Lung (tissue), 12 donors: ENCODE measurements around the gene COLQ. TPM values are rescaled to one million over a fixed set of nuclear protein-coding genes. Genes with fewer than 3 reads are reported as not detected.
"Not testable (repeated sequence)": the region's sequence is repeated elsewhere in the genome, so short reads cannot be mapped to it uniquely, and the experiment has no call there.

ENCODE experiments used
- ATAC-seq: fragments of 200-7000 bp; cut with Tn5 transposase; one replicate; pipeline ENCODE4 v1.9.1; 2020; ENCODE audit warnings: moderate number of reproducible peaks; ENCODE audit not compliant: insufficient read depth, low FRiP score
- DNase-seq, 3 donors: peaks; one replicate each; pipeline ENCODE4 v3.0.0-alpha.2; 2013 to 2017
- H3K27ac ChIP-seq, 2 donors: one replicate each; pipeline ENCODE4 v1.5.1; 2013; ENCODE audit warnings: mild to moderate bottlenecking in 2 of 2, moderate library complexity in 2 of 2, control low read depth in 1 of 2, inconsistent platforms in 1 of 2, low read depth in 1 of 2, low read length in 1 of 2
- H3K27me3 ChIP-seq, 3 donors: one replicate each; pipeline ENCODE4 v1.5.1; 2013; ENCODE audit warnings: low read length in 2 of 3; ENCODE audit not compliant: control insufficient read depth in 3 of 3, insufficient read depth in 3 of 3
- H3K36me3 ChIP-seq, 4 donors: one replicate each; pipeline ENCODE4 v1.5.1; 2013; ENCODE audit warnings: low read length in 4 of 4, mild to moderate bottlenecking in 1 of 4, moderate library complexity in 1 of 4; ENCODE audit not compliant: control insufficient read depth in 4 of 4, insufficient read depth in 4 of 4
- H3K4me1 ChIP-seq, 5 donors: one replicate each; pipeline ENCODE4 v1.5.1; 2013; ENCODE audit warnings: low read length in 5 of 5, mild to moderate bottlenecking in 2 of 5, moderate library complexity in 1 of 5; ENCODE audit not compliant: control insufficient read depth in 5 of 5, insufficient read depth in 5 of 5
- H3K4me3 ChIP-seq: one replicate; pipeline ENCODE4 v1.5.1; 2013; ENCODE audit warnings: mild to moderate bottlenecking, control low read depth, moderate library complexity
- H3K9ac ChIP-seq, 2 donors: one replicate each; pipeline ENCODE4 v1.5.1; 2013; ENCODE audit warnings: low read length in 2 of 2, control low read depth in 1 of 2; ENCODE audit not compliant: insufficient read depth in 1 of 2
- H3K9me3 ChIP-seq, 4 donors: one replicate each; pipeline ENCODE4 v1.5.1; 2013; ENCODE audit warnings: low read length in 3 of 4, mild to moderate bottlenecking in 1 of 4, moderate library complexity in 1 of 4; ENCODE audit not compliant: control insufficient read depth in 4 of 4, insufficient read depth in 3 of 4
- CTCF ChIP-seq: IDR thresholded peaks from 2 replicates; pipeline ENCODE4 v1.5.1; 2012; ENCODE audit warnings: mild to moderate bottlenecking; ENCODE audit errors: control extremely low read depth, extremely low read depth
- WGBS, 2 donors: extraction: QIAGEN DNeasy Blood & Tissue Kit; methylation state at CpG; one replicate each; pipeline ENCODE4 v1.1.7; 2013; 5-methylcytosine and 5-hydroxymethylcytosine counted together
- polyA plus RNA-seq, 2 donors: library from polyadenylated mRNA; stranded (reverse); fragments of 200-250 nt; gene quantifications; one replicate each; pipeline ENCODE4 v1.2.1, GENCODE V29; 2013
- total RNA-seq, 2 donors: library from RNA; depleted of rRNA in 1 of 2; stranded (reverse); fragments of >200 nt in 1 of 2; gene quantifications; one replicate each; pipeline ENCODE4 v1.2.1, GENCODE V29; 2014 to 2021
- donor health status: control.
- donor health status: control.
- donor health status: Bipolar disorder and iron deficiency.
- donor health status: healthy.
- donor health status: DM: yes; HTN: yes; CAD: no.

Gene COLQ
- total and polyA plus RNA-seq, 4 donors = 0.90 to 5.1 (median 1.9) TPM

- H3K36me3 ChIP-seq = peaks cover 0 to 2% (median 0%) of the 10 kb centered on the region in 4 donors
- 66 to 78% methylated on average over 5 of the region's 5 CpGs for WGBS, 2 donors
- H3K4me3 ChIP-seq = no peak overlapping the region
- no peak overlapping the region for H3K27ac ChIP-seq
- no peak overlapping the region for H3K9ac ChIP-seq
- peaks cover 0 to 3% (median 0%) of the 10 kb centered on the region in 4 donors for H3K9me3 ChIP-seq
- H3K4me1 ChIP-seq = peaks cover 0 to 4% (median under 1%) of the 10 kb centered on the region in 5 donors
- no peaks in the 10 kb centered on the region for H3K27me3 ChIP-seq
- ATAC-seq = no peak
- DNase-seq = no peak
- TF ChIP-seq CTCF = no peak
These were observed 59.1 kb downstream of the COLQ start for GRCh38 chr3:15462451-15462850.

- no peak for DNase-seq
- ATAC-seq = no peak
These were observed 60.5 kb downstream of the COLQ start for GRCh38 chr3:15460891-15461531.

GRCh38 chr3:15458212-15458780, 63.2 kb downstream of the COLQ start:
- Histone ChIP-seq H3K27me3 (no peaks in the 10 kb centered on the region), H3K4me1 (no peaks in the 10 kb centered on the region), H3K4me3 (no peak overlapping the region), H3K9ac (no peak overlapping the region), H3K36me3 (peaks cover 0 to 9% (median under 1%) of the 10 kb centered on the region in 4 donors), H3K27ac (no peak overlapping the region), H3K9me3 (peaks cover 0 to 3% (median 0%) of the 10 kb centered on the region in 4 donors)
- no peak for DNase-seq
- WGBS, 2 donors = 69 to 82% methylated on average over 7 of the region's 7 CpGs
- no peak for ATAC-seq
- TF ChIP-seq CTCF = no peak

More at GRCh38 chr3:15460891-15461531, 60.5 kb downstream of the COLQ start:
- H3K9me3 ChIP-seq = peaks cover 0 to 3% (median 0%) of the 10 kb centered on the region in 4 donors
- WGBS, 2 donors = 23 to 41% methylated on average over 4 of the region's 4 CpGs
- no peak overlapping the region for H3K4me3 ChIP-seq
- no peak overlapping the region for H3K9ac ChIP-seq
- H3K4me1 ChIP-seq = no peaks in the 10 kb centered on the region
- no peaks in the 10 kb centered on the region for H3K27me3 ChIP-seq
- TF ChIP-seq CTCF = no peak
- H3K36me3 ChIP-seq = peaks cover 0 to 3% (median under 1%) of the 10 kb centered on the region in 4 donors
- H3K27ac ChIP-seq = no peak overlapping the region

GRCh38 chr3:15456915-15457314, 64.6 kb downstream of the COLQ start:
- H3K4me1 ChIP-seq, H3K27ac ChIP-seq, ATAC-seq, H3K27me3 ChIP-seq, H3K9me3 ChIP-seq, DNase-seq, H3K4me3 ChIP-seq, H3K9ac ChIP-seq, H3K36me3 ChIP-seq: not testable (repeated sequence)
- WGBS, 2 donors = 94 to 98% methylated on average over 10 of the region's 10 CpGs
